ENCODE measurements around the gene ZNF282. TPM values are rescaled to one million over a fixed set of nuclear protein-coding genes. Genes with fewer than 3 reads are reported as not detected.

The ZNF282 gene
- total and polyA plus RNA-seq, 9 of the 15 experiments (the other 6 are each of a cell fraction or from before 2014, with no cell fraction given) = 0.76 to 58.6 (median 17.4) TPM

DNA sequence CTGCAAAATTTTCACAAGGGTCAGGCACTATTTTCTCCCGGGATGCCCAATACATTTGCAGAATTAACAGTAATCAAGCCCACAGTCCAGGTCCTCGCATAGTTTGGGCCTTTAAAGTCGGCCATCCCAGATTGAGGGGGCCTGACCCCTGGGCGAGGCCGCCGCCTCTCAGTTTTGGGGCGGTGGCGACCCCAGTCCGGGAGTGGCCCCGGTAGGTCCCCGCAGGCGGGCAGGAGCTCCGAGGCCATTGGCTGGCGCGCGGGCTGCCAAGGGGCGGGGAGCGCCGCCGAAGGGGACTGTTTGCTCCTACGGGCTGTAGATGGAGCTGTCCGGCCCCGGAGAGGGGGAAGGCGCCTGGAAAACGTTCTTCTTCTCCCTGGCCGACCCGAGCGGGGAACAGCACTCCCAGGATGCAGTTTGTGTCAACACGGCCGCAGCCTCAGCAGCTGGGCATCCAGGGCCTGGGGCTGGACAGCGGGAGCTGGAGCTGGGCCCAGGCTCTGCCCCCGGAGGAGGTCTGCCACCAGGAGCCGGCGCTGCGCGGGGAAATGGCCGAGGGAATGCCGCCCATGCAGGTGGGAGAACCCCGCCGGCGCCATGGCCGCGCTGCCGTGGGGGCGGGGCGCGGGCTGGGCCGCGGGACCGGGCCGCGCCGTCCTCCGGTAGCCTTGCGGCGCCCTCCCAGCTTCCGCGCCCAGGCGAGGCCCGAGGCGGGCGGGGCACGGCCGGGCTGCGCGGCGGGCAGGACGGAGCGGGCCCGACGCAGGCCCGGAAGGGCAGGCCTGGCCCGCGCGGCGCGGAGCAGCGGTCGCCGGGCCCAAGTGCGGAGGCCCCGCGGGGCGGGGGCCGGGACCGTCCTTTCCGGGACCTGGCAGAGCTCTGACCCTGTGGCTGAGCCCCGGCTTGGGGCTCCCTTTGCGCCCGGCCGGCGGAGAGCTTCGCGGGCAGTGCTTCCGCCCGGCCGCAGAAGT, at the start of gene ZNF282 (continued):
- peak; percentile 90 for TF ChIP-seq MTA3 (IDR thresholded peaks at IDR 0.05; ENCODE audit: borderline replicate concordance)
- TF ChIP-seq, protein P1, sequence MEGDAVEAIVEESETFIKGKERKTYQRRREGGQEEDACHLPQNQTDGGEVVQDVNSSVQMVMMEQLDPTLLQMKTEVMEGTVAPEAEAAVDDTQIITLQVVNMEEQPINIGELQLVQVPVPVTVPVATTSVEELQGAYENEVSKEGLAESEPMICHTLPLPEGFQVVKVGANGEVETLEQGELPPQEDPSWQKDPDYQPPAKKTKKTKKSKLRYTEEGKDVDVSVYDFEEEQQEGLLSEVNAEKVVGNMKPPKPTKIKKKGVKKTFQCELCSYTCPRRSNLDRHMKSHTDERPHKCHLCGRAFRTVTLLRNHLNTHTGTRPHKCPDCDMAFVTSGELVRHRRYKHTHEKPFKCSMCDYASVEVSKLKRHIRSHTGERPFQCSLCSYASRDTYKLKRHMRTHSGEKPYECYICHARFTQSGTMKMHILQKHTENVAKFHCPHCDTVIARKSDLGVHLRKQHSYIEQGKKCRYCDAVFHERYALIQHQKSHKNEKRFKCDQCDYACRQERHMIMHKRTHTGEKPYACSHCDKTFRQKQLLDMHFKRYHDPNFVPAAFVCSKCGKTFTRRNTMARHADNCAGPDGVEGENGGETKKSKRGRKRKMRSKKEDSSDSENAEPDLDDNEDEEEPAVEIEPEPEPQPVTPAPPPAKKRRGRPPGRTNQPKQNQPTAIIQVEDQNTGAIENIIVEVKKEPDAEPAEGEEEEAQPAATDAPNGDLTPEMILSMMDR (IDR thresholded peaks at IDR 0.05 in 2 of 3, conservative IDR thresholded peaks at IDR 0.05 in 1 of 3; ENCODE audit: insufficient read depth in 2 of 3, low read depth in 1 of 3, low read length in 3 of 3) = peak; percentile 89 to 95 (median 93)
- TF ChIP-seq NR2C1 (IDR thresholded peaks at IDR 0.05) = no peak
- peak; percentile 27; the same call in 1 of the 2 replicates for TF ChIP-seq NR2C1 (tag; IDR thresholded peaks at IDR 0.05)
- TF ChIP-seq ZNF764 (CRISPR knock-in tag; IDR thresholded peaks at IDR 0.05; ENCODE audit: low read depth) = no peak
- TF ChIP-seq PHF21A (IDR thresholded peaks at IDR 0.05; ENCODE audit: borderline replicate concordance, low read depth) = peak; percentile 75; the same call in 1 of the 2 replicates
- 0 out of 2 replicates have a peak, but pooled peaks have one; percentile 25 for TF ChIP-seq MED1 (CRISPR knock-in tag; IDR thresholded peaks at IDR 0.05; ENCODE audit: borderline replicate concordance)
- no peak for TF ChIP-seq FOXM1 (IDR thresholded peaks at IDR 0.05; ENCODE audit: low read depth)
- TF ChIP-seq FOXM1 (CRISPR knock-in tag; IDR thresholded peaks at IDR 0.05; ENCODE audit: low read depth) = 0 out of 2 replicates have a peak, but pooled peaks have one; percentile 28
